Psoas muscle (tissue), 8 donors: Measurements from ENCODE around the gene CYP2A7. TPM values are rescaled to one million over a fixed set of nuclear protein-coding genes. Genes with fewer than 3 reads are reported as not detected.
"Not testable (repeated sequence)": the region's sequence is repeated elsewhere in the genome, so short reads cannot be mapped to it uniquely, and the experiment has no call there.

Source experiments
- ATAC-seq, 4 donors: fragments of 200-7000 bp; cut with Tn5 transposase; one replicate each; pipeline ENCODE4 v1.9.1; 2020; ENCODE audit warnings: moderate library complexity in 3 of 4, mild to moderate bottlenecking in 2 of 4
- DNase-seq, 2 donors: peaks; one replicate each; pipeline ENCODE4 v3.0.0-alpha.2; 2020
- H3K27ac ChIP-seq: fragments of 200-600 bp; one replicate; pipeline ENCODE4 v1.8.0; 2022
- H3K27me3 ChIP-seq, 3 donors: fragments of 200-600 bp in 1 of 3; one replicate each; pipeline versions ENCODE4 v1.6.1 to v1.8.0; 2013 to 2022; ENCODE audit warnings: low read length in 2 of 3, mild to moderate bottlenecking in 2 of 3, moderate library complexity in 1 of 3; ENCODE audit not compliant: insufficient read depth in 3 of 3
- H3K36me3 ChIP-seq, 2 donors: fragments of 200-600 bp in 1 of 2; one replicate each; pipeline versions ENCODE4 v1.6.1 to v1.8.0; 2013 to 2022; ENCODE audit warnings: low read depth in 1 of 2, mild to moderate bottlenecking in 1 of 2, moderate library complexity in 1 of 2; ENCODE audit not compliant: insufficient read depth in 1 of 2
- H3K4me1 ChIP-seq: fragments of 200-600 bp; one replicate; pipeline ENCODE4 v1.8.0; 2022
- H3K4me3 ChIP-seq: fragments of 200-600 bp; one replicate; pipeline ENCODE4 v1.8.0; 2022; ENCODE audit warnings: mild to moderate bottlenecking
- H3K9me3 ChIP-seq: fragments of 200-600 bp; one replicate; pipeline ENCODE4 v1.8.0; 2022
- CTCF ChIP-seq: fragments of 200-600 bp; IDR thresholded peaks from one replicate; pipeline ENCODE4 v1.8.0; 2022; ENCODE audit warnings: antibody characterized with exemption
- whole genome bisulfite sequencing, 3 donors: extraction: QIAGEN DNeasy Blood & Tissue Kit; methylation state at CpG; one replicate each; pipeline versions ENCODE4 v1.1.6 to v1.1.7; 2013; 5-methylcytosine and 5-hydroxymethylcytosine counted together
- intact Hi-C, 2 donors: fragments of 100-400 bp; cut with DNase I; formaldehyde crosslinking; loops; one replicate each; pipeline versions ENCODE4 v1.11.0 to v1.14.2; 2022
- polyA plus RNA-seq, 3 donors: library from polyadenylated mRNA; stranded (reverse); fragments of 200-250 nt; gene quantifications; one replicate each; pipeline ENCODE4 v1.2.3, GENCODE V29; 2013
- total RNA-seq, 4 donors: library from RNA; stranded (reverse); fragmentation: NEBNext Ultra II Directional in 2 of 4; extraction: Animal tissue kit (Norgen Biotek cat#: 25700) in 2 of 4; gene quantifications; one replicate each; pipeline versions ENCODE4 v1.2.1 to v1.2.4, GENCODE V29; 2021 to 2023
- donor health status: healthy with polysubstance abuse.
- donor health status: DM: no; HTN: no; CAD: no; lungs with moderate emphysema.
- donor health status: Bipolar disorder and iron deficiency.
- donor health status: healthy.
- donor health status: DM: yes; HTN: yes; CAD: no.
- donor health status: DM: no; HTN: no; CAD: no.
- donor health status: DM: no; HTN: no; CAD: no.
- donor health status: DM: yes; HTN: yes; CAD: no.

CYP2A7 gene
- total and polyA plus RNA-seq, 7 donors, result 0.71 TPM; not detected in 6

GRCh38 chr19:40829205-40829604, 52.8 kb downstream of the CYP2A7 start:
- intact Hi-C loops, result no loop called here
- no peak for ATAC-seq
- Histone ChIP-seq H3K9me3 (no peaks in the 10 kb centered on the region), H3K4me3 (no peak overlapping the region), H3K27ac (no peak overlapping the region), H3K4me1 (no peaks in the 10 kb centered on the region), H3K36me3 (peaks cover 0 to 12% of the 10 kb centered on the region in 2 donors), H3K27me3 (no peaks in the 10 kb centered on the region)
- no peak for DNase-seq
- no peak for TF ChIP-seq CTCF

- Histone ChIP-seq H3K4me3 (no peak overlapping the region), H3K4me1 (no peaks in the 10 kb centered on the region), H3K27ac (no peak overlapping the region), H3K27me3 (no peaks in the 10 kb centered on the region), H3K36me3 (peaks cover 0 to 12% of the 10 kb centered on the region in 2 donors), H3K9me3 (no peaks in the 10 kb centered on the region)
- DNase-seq, result no peak
- intact Hi-C loops, result no loop called here
- WGBS, 3 donors, result 93 to 96% (median 94%) methylated on average over 22 of the region's 22 CpGs
- no peak for ATAC-seq
- no peak for TF ChIP-seq CTCF
These were observed 54.4 kb downstream of the CYP2A7 start for GRCh38 chr19:40827386-40828247.

GRCh38 chr19:40826699-40827385, 55.2 kb downstream of the CYP2A7 start:
- ATAC-seq, H3K9me3 ChIP-seq, H3K4me3 ChIP-seq, intact Hi-C loops, DNase-seq, H3K27me3 ChIP-seq, H3K27ac ChIP-seq, H3K4me1 ChIP-seq: not testable (repeated sequence)
- H3K36me3 ChIP-seq, result peaks cover 0 to 12% of the 10 kb centered on the region in 2 donors
- 87 to 94% (median 90%) methylated on average over 27 to 29 of the region's 29 CpGs for WGBS, 3 donors

- H3K9me3 ChIP-seq, H3K4me1 ChIP-seq, H3K4me3 ChIP-seq, DNase-seq, intact Hi-C loops, ATAC-seq, H3K27ac ChIP-seq, H3K27me3 ChIP-seq: not testable (repeated sequence)
- 92 to 99% (median 97%) methylated on average over 6 to 9 of the region's 14 CpGs for WGBS, 3 donors
- H3K36me3 ChIP-seq, result peaks cover 0 to 12% of the 10 kb centered on the region in 2 donors
These were observed 55.7 kb downstream of the CYP2A7 start for GRCh38 chr19:40826312-40826698.

- WGBS, 3 donors, result 84 to 100% (median 94%) methylated on average over 4 to 6 of the region's 6 CpGs
- H3K9me3 ChIP-seq, H3K27ac ChIP-seq, ATAC-seq, DNase-seq, intact Hi-C loops, H3K4me3 ChIP-seq, H3K4me1 ChIP-seq, H3K27me3 ChIP-seq: not testable (repeated sequence)
- peaks cover 0 to 12% of the 10 kb centered on the region in 2 donors for H3K36me3 ChIP-seq
These were observed 56.5 kb downstream of the CYP2A7 start for GRCh38 chr19:40825460-40826095.

Other genes with a start within 250 kb of the CYP2A7 start
- gene NUMBL, start 191.6 kb downstream of the CYP2A7 start, total RNA-seq, result 10 to 100 TPM; 12.0 to 13.3 (median 12.9) TPM
- gene NUMBL, start 191.6 kb downstream of the CYP2A7 start, polyA plus RNA-seq, result 1 to 10 TPM; 3.3 to 5.5 (median 4.1) TPM
- gene COQ8B, start 165.3 kb downstream of the CYP2A7 start, total RNA-seq, result 10 to 100 TPM in 3 of 4 donors, 1 to 10 TPM in 1; 6.8 to 16.2 (median 13.7) TPM
- 10 to 100 TPM; 13.2 to 43.1 (median 16.1) TPM for gene COQ8B, start 165.3 kb downstream of the CYP2A7 start, polyA plus RNA-seq
- 10 to 100 TPM in 3 of 4 donors, 1 to 10 TPM in 1; 6.9 to 16.7 (median 14.2) TPM for gene ITPKC, start 165.1 kb downstream of the CYP2A7 start, total RNA-seq
- gene ITPKC, start 165.1 kb downstream of the CYP2A7 start, polyA plus RNA-seq, result 10 to 100 TPM; 10.2 to 19.2 (median 16.6) TPM
- gene ACTMAP, start 131.8 kb downstream of the CYP2A7 start, total RNA-seq, result 10 to 100 TPM in 2 of 4 donors, 1 to 10 TPM in 2; 6.7 to 13.3 (median 9.6) TPM
- gene ACTMAP, start 131.8 kb downstream of the CYP2A7 start, polyA plus RNA-seq, result 1 to 10 TPM; 5.1 to 8.9 (median 6.6) TPM
- gene SNRPA, start 131.0 kb downstream of the CYP2A7 start, total RNA-seq, result 10 to 100 TPM; 27.5 to 43.6 (median 33.5) TPM
- 10 to 100 TPM; 21.5 to 34.2 (median 22.5) TPM for gene SNRPA, start 131.0 kb downstream of the CYP2A7 start, polyA plus RNA-seq
- 1 to 10 TPM in 1 of 4 donors, not detected in 3; 1.3 TPM for gene MIA, start 106.7 kb downstream of the CYP2A7 start, total RNA-seq
- under 1 TPM in 2 of 3 donors, not detected in 1; 0.38 to 0.77 TPM for gene MIA, start 106.7 kb downstream of the CYP2A7 start, polyA plus RNA-seq
- gene RAB4B, start 104.0 kb downstream of the CYP2A7 start, total RNA-seq, result 10 to 100 TPM in 3 of 4 donors, 1 to 10 TPM in 1; 8.2 to 14.5 (median 13.9) TPM
- 10 to 100 TPM; 19.2 to 28.7 (median 23.4) TPM for gene RAB4B, start 104.0 kb downstream of the CYP2A7 start, polyA plus RNA-seq
- 10 to 100 TPM; 34.9 to 42.9 (median 38.9) TPM for gene EGLN2, start 83.0 kb downstream of the CYP2A7 start, total RNA-seq
- 10 to 100 TPM; 45.8 to 67.6 (median 50.0) TPM for gene EGLN2, start 83.0 kb downstream of the CYP2A7 start, polyA plus RNA-seq
- under 1 TPM in 1 of 4 donors, not detected in 3; 0.32 TPM for gene CYP2A6, start 31.8 kb downstream of the CYP2A7 start, total RNA-seq
- not detected for gene CYP2A6, start 31.8 kb downstream of the CYP2A7 start, polyA plus RNA-seq
- gene CYP2B6, start 109.1 kb upstream of the CYP2A7 start, total RNA-seq, result under 1 TPM in 1 of 4 donors, not detected in 3; 0.62 TPM
- gene CYP2B6, start 109.1 kb upstream of the CYP2A7 start, polyA plus RNA-seq, result not detected
- gene CYP2A13, start 206.2 kb upstream of the CYP2A7 start, total RNA-seq, result not detected
- gene CYP2A13, start 206.2 kb upstream of the CYP2A7 start, polyA plus RNA-seq, result not detected
- not detected for gene CYP2F1, start 232.2 kb upstream of the CYP2A7 start, total RNA-seq
- not detected for gene CYP2F1, start 232.2 kb upstream of the CYP2A7 start, polyA plus RNA-seq